ELR (cell line): Measurements from ENCODE around the gene ELFN1.

Experiments
- DNase-seq: peaks from one replicate; pipeline ENCODE4 v3.0.0-alpha.2; 2015; ENCODE audit warnings: low read depth

The ELFN1 gene

GRCh38 chr7:1725766-1726630, 55.9 kb downstream of the ELFN1 start:
- no peak for DNase-seq

- DNase-seq = no peak
These were observed 57.0 kb downstream of the ELFN1 start for GRCh38 chr7:1727079-1727478.

DNA sequence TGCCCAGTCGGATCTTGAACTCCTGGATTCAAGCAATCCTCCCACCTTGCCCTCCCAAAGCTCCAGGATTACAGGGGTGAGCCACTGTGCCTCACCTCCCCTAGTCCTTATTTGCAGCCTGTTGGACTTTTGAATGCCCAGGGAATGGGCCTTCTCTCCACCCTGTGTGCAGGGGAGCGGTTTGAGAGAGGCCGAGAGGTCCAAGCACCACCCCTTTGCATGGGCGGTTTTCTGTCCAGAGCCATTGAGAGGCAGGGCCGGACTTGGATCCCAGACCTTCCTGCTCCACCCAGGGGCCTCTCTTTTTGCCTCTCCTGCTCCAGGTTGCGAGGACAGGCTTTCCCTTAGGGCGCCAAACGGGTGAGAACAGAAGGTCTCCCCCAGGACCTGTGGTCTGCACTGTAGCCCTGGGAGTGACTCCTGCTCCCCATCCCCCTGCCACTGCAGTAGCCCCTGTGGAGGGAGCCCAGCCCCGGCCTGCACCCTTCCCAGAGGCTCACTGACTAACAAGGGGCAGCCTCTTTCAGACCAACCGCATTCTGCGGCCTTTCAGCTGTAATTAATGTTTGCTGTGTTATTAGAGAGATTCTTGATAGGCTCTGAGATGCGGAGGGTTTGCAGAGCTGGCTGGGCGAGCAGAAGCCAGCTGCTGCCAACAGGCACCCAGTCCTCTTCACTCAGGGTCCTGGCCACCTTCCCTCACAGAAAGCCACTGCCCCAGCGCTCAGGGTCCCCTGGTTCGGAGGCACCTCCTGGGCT, 57.9 kb downstream of the ELFN1 start:
- DNase-seq = no peak

GRCh38 chr7:1729183-1729582, 59.1 kb downstream of the ELFN1 start:
- DNase-seq = no peak

DNA sequence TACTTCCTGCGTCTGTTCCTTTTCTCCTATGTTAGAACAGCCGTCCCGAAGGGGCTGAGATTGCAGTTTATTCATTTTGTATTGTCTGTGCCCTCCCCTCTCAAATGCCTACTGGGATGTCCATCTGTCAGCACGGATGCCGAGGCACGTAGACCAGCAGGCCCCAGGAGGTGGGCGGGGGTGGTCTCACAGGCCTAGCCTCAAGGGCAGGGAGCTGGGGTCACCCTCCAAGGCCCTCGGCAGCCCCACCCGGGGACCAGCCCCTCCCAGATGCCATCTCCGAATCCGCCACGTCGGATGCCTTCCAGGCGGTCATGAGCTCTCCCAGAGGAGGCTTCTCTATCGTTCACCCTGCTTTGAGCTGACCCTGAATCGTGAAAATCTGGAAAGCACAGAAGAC, 59.7 kb downstream of the ELFN1 start:
- DNase-seq = no peak

DNA sequence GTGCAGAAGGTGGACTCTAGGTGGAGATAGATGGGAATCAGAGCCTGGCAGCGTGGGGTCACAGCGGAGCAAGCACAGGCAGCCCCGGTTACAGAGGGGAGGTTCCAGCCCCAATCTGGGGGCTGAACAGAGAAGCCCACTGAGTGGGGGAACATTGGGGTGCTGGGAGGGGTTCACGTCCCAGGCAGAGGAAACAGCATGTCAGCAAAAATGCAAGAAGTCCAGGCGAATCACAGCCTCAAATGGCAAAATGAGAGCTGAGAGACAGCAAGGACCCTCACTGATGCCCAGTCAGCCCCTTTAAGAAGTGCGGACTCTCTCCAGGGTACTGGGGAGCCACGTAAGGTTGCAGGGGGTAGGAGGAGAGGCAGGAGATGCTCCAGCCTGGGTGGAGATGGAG, 62.0 kb downstream of the ELFN1 start:
- no peak for DNase-seq

- DNase-seq = no peak
These were observed 62.6 kb downstream of the ELFN1 start for GRCh38 chr7:1732645-1733044.

DNA sequence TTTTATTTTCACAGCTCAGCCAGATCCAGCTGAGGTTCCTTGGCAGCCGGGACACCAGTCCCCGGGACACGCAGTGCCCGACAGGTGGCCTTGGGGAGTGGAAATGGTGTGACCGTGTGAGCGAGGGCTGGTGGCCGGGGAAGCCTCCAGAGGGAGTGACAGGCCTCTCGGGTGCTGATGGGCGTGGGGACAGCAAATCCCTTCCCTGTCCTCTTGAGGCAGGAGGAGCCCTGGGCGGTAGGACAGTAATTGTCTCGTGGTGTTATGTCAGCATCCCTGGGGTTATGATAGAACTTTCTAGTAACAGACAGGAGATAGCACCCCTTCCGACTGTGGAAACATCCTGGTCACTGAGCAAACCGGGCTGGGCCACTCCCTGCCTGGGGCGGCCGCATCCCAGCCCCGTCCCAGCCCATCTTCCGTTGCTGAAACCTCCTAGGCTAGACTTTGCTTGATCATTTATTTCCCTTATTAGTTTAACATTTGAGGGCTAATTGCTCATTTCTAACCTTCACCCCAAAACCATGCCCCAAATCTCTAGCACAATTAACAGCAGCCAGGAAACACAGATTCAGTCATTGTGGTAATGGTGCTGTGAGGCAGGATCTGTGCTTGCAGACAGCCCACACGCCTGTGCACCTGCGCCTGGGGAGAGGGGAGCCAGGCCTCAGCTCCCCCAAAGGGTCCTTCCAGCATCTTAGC, 63.3 kb downstream of the ELFN1 start:
- DNase-seq = no peak

DNA sequence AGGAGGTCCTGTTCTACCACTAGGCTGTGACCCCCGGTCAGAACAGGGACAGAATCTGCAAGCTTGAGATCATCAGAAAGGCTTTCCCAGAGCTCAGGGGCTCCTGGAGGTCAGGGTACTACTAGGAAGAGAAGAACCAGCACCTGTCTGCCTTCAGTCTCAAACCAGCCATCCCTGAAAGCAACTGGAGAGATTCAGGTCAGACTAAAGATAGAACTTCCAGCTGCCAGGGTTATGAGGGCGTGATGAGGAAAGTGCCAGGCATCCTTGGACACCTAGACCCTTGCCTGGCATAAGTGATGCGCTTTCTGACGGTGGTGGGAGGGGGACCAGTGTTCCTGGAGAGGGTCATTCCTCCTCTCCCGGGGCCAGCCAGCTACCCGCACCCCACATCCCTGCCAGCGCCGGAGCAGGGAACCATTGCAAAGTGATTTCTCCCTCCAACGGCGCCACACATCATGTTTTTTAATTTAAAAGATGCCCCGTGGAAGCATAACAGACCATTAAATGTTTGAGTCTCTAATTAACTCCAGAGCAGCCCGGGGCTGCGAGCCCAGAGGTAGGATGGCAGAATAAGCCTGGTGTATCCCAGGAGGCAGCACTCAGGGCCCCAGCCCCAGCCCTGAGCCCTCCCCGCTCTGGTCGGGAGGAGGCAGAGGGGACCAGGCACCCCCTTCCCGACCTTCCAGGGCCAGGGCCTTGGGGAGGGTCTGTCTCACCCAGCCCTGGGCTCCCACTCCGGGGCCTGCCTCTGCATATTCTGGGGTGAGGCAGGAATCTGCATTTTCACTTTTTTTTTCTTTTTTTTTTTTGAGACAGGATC, 64.0 kb downstream of the ELFN1 start:
- DNase-seq = no peak

DNA sequence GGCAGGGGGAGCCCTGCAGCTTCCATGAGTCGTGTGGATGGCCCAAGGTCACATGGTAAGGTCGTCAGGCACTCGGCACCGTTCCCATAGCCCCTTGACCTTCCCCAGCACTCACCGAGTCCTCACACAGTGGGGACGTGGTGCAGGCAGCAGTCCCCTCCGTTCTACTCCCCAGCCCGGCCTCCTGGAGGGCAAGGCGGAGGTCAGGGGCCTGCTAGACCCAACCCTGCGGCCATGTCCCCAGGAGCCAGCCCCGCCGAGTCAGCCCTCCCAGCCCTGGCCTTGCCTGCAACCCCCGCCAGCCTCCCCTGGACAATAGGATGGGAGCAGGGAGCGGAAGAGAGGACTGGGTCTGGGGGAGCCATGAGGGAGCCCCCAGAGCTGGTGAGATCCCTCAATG, 65.2 kb downstream of the ELFN1 start:
- no peak for DNase-seq

DNA sequence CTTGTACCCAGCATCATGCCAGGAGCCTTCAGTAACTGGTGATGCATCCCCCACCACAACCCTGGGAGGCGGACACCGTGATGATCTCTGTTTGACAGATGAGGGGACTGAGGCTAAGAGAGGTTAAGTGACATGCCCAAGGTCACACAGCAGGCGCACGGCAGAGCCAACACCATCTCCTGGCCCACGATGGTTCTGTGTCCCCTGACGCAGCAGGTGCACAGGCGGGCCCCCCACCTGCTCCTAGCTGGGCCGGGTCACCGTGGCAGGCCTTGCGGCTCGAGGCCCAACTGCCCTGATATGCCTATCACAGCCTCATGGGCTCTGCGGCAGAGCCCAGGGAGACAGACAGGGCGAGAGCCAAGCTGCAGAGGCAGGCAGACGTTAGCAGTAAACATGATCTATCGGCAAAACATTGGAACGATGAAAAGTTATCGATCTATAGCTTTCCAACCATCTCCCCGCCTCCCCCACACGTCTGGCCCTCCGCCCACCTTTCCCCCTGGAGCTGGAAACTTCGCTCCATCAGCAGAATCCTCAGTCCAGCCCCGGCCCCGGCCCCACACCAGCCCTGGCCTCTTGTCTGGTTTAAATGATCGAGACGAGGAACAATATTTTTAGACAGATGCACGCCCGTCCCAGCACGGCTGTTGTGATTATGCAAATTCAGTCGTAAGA, 65.9 kb downstream of the ELFN1 start:
- no peak for DNase-seq

DNA sequence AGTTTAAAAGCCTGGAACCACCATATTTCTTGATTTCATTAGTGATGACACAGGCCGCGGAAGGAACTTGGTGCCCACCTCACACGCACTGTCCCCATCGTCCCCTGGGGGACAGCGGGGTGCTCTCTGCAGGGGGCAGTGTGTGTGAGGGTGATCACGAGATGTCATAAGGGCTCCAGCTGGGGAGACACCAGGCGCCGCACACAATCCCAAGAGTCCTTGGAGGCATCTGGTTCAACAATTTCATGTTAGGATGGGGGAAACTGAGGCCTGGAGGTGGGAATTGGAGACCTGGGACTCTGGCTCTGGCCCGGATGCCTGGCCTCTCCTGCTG, 66.4 kb downstream of the ELFN1 start:
- no peak for DNase-seq

DNA sequence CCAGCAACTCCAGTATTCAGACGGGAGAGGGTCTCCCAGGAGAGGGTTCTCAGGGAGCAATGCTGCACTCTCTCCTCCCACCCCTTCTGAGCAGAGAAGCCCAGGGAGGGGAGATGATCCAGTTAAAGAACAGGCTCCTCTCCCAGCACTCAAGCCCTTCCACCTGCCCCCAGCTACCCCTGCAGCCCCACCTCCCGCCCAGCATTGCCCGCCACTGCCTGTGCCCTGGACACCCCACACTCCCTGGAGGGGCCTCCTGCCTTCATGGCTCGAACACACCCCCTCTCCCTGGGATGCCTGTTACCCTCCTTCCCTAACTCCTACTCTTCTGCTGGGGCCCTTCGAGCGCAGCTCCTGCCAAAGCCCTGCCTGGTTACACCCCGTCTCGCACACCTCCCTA, 66.8 kb downstream of the ELFN1 start:
- DNase-seq = no peak

DNA sequence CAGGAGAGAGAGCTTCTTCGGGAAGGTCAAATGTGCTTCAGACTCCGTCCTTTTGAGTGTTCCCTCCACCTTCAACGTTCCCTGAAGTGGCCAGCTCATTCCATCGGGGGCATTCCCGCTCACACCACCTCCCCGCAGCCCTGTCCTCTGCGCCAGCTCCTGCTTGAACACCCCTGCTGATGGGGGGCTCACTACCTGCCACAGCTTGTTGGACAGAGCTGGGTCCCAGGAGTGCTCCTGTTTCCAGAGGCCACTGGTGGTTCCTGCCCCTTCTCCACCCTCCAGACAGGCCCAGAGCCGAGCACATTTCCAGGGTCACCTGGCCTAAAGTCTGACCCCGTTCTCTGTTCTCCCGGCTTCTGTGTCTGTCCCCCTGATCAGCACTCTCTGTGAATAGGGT, 67.4 kb downstream of the ELFN1 start:
- no peak for DNase-seq

GRCh38 chr7:1737956-1738355, 67.9 kb downstream of the ELFN1 start:
- DNase-seq = no peak

DNA sequence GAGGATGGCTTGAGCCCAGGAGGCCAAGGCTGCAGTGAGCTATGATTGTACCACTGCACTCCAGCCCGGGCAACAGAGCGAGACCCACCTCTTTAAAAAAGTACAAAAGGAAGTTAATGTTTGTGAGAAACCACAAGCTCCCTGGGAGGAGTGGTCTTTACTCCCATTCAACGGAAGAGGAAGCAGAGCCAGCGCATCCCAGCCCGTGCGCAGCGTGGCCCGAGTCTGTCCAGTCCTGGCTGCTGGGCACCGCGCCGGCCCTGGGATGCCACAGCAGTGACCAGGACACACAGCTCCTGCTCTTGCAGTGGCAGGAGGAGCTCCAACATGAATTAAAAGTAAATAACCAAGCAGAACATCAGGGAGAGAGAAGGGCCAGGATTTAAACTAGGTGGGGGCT, 68.4 kb downstream of the ELFN1 start:
- no peak for DNase-seq

GRCh38 chr7:1738956-1739355, 68.9 kb downstream of the ELFN1 start:
- no peak for DNase-seq

DNA sequence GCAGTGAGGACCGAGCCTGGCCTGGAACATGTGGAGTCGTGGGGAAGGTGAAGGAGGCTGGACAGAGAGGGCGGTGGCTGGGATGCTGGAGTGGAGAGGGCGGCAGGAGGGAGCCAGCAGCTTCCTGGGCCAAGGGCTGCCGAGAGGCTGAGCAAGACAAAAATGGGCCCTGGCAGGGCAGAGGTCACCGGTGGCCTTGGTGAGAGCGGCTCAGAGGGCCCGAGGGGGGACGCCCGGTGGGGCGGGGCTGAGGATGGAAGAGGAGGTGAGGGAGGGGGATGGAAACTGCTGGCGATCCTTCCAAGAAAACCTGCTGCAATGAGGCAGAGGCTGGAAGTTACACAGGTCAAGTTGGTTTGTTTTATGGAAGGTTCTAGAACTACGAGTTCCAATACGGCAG, 69.5 kb downstream of the ELFN1 start:
- no peak for DNase-seq

GRCh38 chr7:1740214-1740613, 70.1 kb downstream of the ELFN1 start:
- DNase-seq = no peak

- no peak for DNase-seq
These were observed 71.2 kb downstream of the ELFN1 start for GRCh38 chr7:1741246-1741645.

- no peak for DNase-seq
These were observed 71.9 kb downstream of the ELFN1 start for GRCh38 chr7:1741751-1742554.
